Measurements from ENCODE around the gene SSNA1. TPM values are rescaled to one million over a fixed set of nuclear protein-coding genes. Genes with fewer than 3 reads are reported as not detected.

SSNA1 gene
- 45.5 and 76.2 TPM in 2 replicates for total RNA-seq

GRCh38 chr9:137188490-137189296 lies at the start of gene SSNA1, which contains the start of gene ANAPC2:
Gene SSNA1, plus strand, starts transcription at chr9:137188676. Its CDS starts 51 bp downstream, at chr9:137188727.
Gene ANAPC2, minus strand, starts transcription at chr9:137188560. Its CDS starts 28 bp downstream, at chr9:137188532.
- peak; percentile 79 for DNase-seq (ENCODE audit: low read depth)

GRCh38 chr9:137138722-137139467 lies 49.6 kb upstream of the SSNA1 start, which contains the start of gene GRIN1:
Gene GRIN1, plus strand, starts transcription at chr9:137139154. Its CDS starts 333 bp downstream, at chr9:137139487.
- DNase-seq (ENCODE audit: low read depth), result no peak

- DNase-seq (ENCODE audit: low read depth), result no peak
Observed at GRCh38 chr9:137139468-137140150, 48.9 kb upstream of the SSNA1 start.

GRCh38 chr9:137140151-137141012 lies 48.1 kb upstream of the SSNA1 start:
- no peak for DNase-seq (ENCODE audit: low read depth)

- DNase-seq (ENCODE audit: low read depth), result no peak
Observed at GRCh38 chr9:137141050-137141810, 47.2 kb upstream of the SSNA1 start.

GRCh38 chr9:137141976-137142936 lies 46.2 kb upstream of the SSNA1 start:
- no peak for DNase-seq (ENCODE audit: low read depth)

GRCh38 chr9:137143459-137143858 lies 45.0 kb upstream of the SSNA1 start:
- no peak for DNase-seq (ENCODE audit: low read depth)

- no peak for DNase-seq (ENCODE audit: low read depth)
Observed at GRCh38 chr9:137145731-137146526, 42.5 kb upstream of the SSNA1 start.

GRCh38 chr9:137146527-137146918 lies 42.0 kb upstream of the SSNA1 start:
- no peak for DNase-seq (ENCODE audit: low read depth)

- no peak for DNase-seq (ENCODE audit: low read depth)
Observed at GRCh38 chr9:137147091-137147792, 41.2 kb upstream of the SSNA1 start.

GRCh38 chr9:137147793-137148160 lies 40.7 kb upstream of the SSNA1 start:
- no peak for DNase-seq (ENCODE audit: low read depth)

- no peak for DNase-seq (ENCODE audit: low read depth)
Observed at GRCh38 chr9:137148242-137148641, 40.2 kb upstream of the SSNA1 start.

GRCh38 chr9:137148661-137149060 lies 39.8 kb upstream of the SSNA1 start:
- no peak for DNase-seq (ENCODE audit: low read depth)

GRCh38 chr9:137149363-137149762 lies 39.1 kb upstream of the SSNA1 start:
- no peak for DNase-seq (ENCODE audit: low read depth)

- DNase-seq (ENCODE audit: low read depth), result no peak
Observed at GRCh38 chr9:137149942-137150616, 38.4 kb upstream of the SSNA1 start.

- DNase-seq (ENCODE audit: low read depth), result no peak
Observed at GRCh38 chr9:137150617-137151457, 37.6 kb upstream of the SSNA1 start.
